ENCODE results near the gene NUDT1.

The NUDT1 gene

GRCh38 chr7:2205036-2205780 lies 36.8 kb upstream of the NUDT1 start:
- DNase-seq, result no peak

GRCh38 chr7:2208712-2209111 lies 33.3 kb upstream of the NUDT1 start:
- DNase-seq, result no peak

- peak; percentile 20 for DNase-seq
Observed at GRCh38 chr7:2209146-2209960, 32.7 kb upstream of the NUDT1 start.

GRCh38 chr7:2209961-2210323 lies 32.1 kb upstream of the NUDT1 start:
- no peak for DNase-seq

- no peak for DNase-seq
Observed at GRCh38 chr7:2210551-2211258, 31.3 kb upstream of the NUDT1 start.

GRCh38 chr7:2211259-2211880 lies 30.7 kb upstream of the NUDT1 start:
- no peak for DNase-seq

GRCh38 chr7:2211926-2212325 lies 30.1 kb upstream of the NUDT1 start:
- DNase-seq, result no peak

- no peak for DNase-seq
Observed at GRCh38 chr7:2212906-2213305, 29.1 kb upstream of the NUDT1 start.

GRCh38 chr7:2213551-2214215 lies 28.3 kb upstream of the NUDT1 start:
- DNase-seq, result no peak

- DNase-seq, result no peak
Observed at GRCh38 chr7:2214636-2215035, 27.4 kb upstream of the NUDT1 start.

- no peak for DNase-seq
Observed at GRCh38 chr7:2215851-2216250, 26.2 kb upstream of the NUDT1 start.

GRCh38 chr7:2217206-2217605 lies 24.8 kb upstream of the NUDT1 start:
- DNase-seq, result no peak

- no peak for DNase-seq
Observed at GRCh38 chr7:2217716-2218443, 24.1 kb upstream of the NUDT1 start.

GRCh38 chr7:2218444-2218785 lies 23.6 kb upstream of the NUDT1 start:
- DNase-seq, result no peak

- no peak for DNase-seq
Observed at GRCh38 chr7:2219136-2219535, 22.9 kb upstream of the NUDT1 start.

GRCh38 chr7:2219606-2220005 lies 22.4 kb upstream of the NUDT1 start:
- no peak for DNase-seq

GRCh38 chr7:2220030-2220429 lies 22.0 kb upstream of the NUDT1 start:
- DNase-seq, result no peak

- DNase-seq, result no peak
Observed at GRCh38 chr7:2220506-2220905, 21.5 kb upstream of the NUDT1 start.

GRCh38 chr7:2220954-2221353 lies 21.1 kb upstream of the NUDT1 start:
- DNase-seq, result no peak

- DNase-seq, result no peak
Observed at GRCh38 chr7:2222516-2222915, 19.5 kb upstream of the NUDT1 start.

- no peak for DNase-seq
Observed at GRCh38 chr7:2223321-2223720, 18.7 kb upstream of the NUDT1 start.

GRCh38 chr7:2224491-2224928 lies 17.5 kb upstream of the NUDT1 start:
- no peak for DNase-seq

Data from central memory CD4-positive, alpha-beta T cell (primary cell).